GM18870 (cell line): ENCODE data around the gene UCN2.
"Not testable (repeated sequence)": the region's sequence is repeated elsewhere in the genome, so short reads cannot be mapped to it uniquely, and the experiment has no call there.

ENCODE experiments used
- ATAC-seq: cut with Tn5 transposase; IDR thresholded peaks from one replicate; pipeline ENCODE4 v1.9.1; 2021; ENCODE audit warnings: moderate library complexity; ENCODE audit not compliant: unreplicated experiment

The UCN2 gene

DNA sequence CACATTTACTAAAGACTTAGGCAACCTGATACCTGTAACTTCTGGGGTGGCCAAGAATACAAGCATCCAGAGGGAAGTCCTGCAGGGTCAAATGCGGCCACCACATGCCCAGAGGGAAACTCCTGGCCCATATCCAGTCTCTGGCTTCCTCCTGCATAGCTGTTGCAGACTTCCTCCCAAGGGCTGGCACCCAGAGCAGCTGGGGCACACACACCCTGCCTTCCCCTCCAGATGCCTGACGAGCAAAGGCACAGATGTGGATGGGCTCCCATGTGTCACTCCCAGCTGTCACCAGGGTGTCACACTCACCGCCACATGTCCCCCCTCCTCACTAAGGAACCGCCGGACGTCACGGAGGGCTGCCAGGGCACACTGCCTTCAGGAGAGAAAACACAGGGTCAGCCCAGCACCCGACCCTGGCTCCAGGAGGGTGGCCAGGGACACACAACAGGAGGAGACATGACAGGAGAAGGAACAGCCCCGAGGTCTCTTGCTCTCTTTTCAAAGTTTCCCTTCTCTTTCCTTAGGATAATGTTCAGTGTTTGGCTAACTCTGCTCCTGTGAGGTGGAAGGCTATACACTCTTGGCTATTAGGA, 20.2 kb downstream of the UCN2 start:
- no peak for ATAC-seq

DNA sequence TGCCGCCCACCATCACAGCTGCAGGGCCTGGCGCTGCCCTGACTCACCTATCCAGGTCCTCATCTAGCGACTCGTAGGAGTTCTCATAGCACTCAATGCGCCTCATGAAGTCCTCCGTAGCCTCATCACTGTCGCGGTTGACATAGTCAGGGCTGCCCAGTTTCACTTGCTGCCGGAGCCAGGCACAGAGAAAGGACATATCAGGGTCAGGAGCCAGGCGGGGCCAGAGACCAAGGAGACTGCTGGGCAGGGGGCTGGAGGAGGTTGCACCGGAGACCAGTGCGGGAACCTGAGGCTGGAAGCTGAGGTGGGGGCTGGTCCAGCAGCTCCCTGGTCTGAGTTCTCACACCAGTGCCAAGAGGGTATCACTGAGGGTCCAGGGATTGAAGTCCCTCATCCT, 25.1 kb downstream of the UCN2 start:
- ATAC-seq: no peak

DNA sequence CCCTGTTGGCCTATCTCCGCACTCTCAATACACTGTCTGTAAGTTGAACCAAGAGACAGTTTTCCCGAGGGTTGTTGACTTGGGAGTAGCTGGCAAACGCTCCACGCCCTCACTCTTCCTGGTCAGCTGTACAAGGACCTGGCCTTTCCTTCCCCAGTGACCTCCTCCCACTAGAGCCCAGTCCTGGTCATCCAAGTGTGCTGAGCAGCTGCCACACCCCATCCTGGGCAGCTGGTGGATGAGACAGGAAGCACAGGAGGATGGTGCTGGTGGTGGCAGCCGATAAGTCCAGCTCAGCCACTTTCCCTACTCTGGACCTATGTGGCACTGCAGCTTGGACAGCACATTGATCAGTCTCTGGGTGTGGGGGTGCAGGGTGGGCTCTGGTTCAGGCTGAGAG, 26.8 kb downstream of the UCN2 start:
- ATAC-seq: no peak

DNA sequence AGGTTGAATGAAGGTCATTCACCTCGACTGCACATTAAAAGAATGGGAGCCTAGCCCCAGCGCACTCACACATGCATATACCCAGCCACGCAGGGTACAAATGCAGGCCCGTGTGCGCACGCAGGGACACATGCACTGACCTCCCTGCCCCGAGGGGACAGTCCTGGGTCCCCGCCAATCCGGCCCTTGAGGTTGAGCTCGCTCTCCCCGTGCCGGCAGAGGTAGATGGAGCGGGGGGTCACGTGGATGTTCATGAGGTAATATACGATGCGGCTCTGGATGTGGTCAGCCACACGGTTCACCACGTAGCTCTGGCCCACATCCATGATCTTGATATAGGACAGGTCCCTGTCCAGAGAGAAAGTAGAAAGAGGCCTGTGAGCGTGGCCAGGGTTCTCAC, 27.5 kb downstream of the UCN2 start:
- no peak for ATAC-seq

DNA sequence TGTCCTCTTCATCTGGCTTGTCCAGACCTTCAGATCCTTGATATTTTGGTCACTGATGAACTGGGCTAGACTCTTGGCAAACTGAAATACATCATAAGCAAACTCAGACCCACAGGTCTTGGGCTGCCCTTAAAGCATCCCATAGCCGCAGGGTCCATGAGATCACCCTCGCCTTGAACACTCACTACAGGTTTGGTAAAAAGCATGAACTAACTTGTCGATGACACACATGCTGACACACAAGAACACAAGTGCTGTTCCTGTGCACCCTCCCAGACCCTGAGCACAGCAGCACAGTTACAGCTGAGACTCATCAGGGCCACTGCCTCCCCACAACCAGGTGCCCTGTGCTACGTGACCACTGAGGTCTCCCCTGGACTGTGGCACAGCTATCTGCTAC, 28.0 kb downstream of the UCN2 start:
- ATAC-seq: no peak

DNA sequence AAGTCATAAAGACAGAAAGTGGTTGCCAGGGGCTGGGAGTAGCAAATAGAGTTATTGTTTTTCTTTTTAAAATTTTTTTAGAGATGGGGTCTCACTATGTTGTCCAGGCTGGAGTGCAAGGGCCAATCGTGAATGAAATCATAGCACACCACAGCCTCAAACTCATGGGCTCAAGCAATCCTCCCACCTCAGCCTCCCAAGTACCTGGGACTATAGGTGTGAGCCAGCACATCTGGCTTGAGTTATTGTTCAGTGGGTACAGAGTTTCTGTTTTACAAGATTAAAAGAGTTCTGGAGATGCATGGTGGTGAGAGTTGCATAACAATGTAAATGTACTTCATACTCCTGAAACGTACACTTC, 30.6 kb downstream of the UCN2 start:
- ATAC-seq: no peak

DNA sequence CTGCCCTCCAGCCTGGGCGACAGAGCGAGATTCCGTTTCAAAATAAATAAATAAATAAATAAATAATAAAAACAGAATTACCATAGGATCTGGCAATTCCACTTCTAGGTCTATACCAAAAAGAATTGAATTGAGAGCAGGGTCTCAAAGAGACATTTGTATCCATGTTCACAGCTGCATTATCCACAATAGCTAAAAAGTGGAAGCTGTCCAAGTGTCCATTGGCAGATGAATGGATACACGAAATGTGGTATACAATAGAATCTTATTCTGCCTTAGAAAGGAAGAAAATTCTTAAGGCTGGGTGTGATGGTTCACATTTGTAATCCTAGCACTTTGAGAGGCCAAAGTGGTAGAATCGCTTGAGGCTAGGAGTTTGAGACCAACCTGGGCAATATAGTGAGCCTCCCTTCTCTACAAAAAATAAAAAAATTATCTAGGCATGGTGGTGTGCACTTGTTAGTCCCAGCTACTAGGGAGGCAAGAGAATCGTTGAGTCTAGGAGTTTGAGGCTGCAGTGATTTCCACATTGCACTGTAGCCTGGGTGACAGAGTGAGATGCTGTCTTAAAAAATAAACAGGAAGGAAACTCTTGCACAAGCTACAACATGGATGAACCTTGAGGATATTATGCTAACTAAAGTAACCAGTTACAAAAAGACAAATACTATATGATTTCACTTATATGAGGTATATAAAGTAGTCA, 31.2 kb downstream of the UCN2 start:
- ATAC-seq: no peak

DNA sequence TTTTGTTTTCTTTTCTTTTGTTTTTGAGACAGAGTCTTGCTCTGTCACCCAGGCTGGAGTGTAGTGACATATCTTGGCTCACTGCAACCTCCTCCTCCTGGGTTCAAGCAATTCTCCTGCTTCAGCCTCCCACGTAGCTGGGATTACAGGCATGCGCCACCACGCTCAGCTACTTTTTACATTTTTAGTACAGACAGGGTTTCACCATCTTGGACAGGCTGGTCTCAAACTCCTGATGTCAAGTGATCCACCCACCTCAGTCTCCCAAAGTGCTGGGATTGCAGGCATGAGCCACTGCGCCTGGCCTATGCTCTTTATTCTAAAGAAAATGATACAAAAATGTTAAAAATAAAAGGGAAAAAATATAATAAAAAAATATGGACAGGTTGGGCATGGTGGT, 32.9 kb downstream of the UCN2 start:
- not testable (repeated sequence) for ATAC-seq

DNA sequence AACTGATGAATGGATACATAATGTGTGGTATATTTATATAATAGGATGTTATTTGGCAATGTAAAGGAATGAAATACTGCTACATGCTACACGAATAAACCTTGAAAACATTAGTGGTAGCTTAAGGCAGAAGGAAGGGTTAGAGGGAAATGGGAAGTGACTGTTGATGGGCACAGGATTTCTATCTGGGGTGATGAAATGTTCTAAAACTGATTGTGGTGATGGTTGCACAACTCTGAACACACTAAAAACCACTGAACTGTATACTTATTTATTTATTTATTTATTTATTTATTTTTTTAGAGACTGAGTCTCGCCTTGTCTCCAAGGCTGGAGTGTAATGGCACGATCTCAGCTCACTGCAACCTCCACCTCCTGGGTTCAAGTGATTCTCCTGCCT, 34.8 kb downstream of the UCN2 start:
- ATAC-seq: no peak

DNA sequence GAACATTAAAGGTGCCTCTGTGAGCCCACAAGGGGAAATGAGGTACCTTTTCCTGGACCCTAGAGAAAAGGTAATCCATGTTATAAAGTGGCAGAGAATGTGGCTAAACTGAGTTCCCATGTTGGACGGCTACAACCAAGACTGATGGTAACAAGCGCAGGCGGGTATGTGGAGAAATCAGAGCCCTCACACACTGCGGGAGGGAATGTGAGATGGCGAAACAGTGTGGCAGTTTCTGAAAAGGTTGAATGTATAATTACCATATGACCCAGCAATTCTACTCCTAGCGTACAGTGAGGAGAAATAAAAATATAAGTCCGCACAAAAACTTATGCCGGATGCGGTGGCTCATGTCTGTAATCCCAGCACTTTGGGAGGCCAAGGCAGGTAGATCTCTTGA, 35.5 kb downstream of the UCN2 start:
- no peak for ATAC-seq

DNA sequence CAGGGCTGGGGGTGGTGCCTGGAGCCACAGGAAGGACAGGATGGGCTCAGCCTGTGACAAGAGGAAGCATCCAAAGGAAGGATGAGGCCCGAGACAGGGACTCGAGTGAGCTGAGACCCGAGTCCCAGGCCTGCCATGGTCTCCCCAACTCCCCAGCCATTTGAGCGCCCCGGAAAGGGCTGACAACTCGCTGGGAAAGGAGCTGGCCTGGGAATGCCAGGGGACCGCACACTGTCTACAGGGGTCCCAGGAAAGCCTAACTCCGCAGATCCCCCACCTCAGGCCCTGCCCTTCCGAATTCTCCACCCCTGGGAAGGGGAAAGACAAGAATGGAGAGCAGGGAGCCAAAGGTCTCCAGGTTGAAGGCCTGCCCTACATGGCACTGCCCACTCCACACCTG, 38.6 kb downstream of the UCN2 start:
- ATAC-seq: no peak

DNA sequence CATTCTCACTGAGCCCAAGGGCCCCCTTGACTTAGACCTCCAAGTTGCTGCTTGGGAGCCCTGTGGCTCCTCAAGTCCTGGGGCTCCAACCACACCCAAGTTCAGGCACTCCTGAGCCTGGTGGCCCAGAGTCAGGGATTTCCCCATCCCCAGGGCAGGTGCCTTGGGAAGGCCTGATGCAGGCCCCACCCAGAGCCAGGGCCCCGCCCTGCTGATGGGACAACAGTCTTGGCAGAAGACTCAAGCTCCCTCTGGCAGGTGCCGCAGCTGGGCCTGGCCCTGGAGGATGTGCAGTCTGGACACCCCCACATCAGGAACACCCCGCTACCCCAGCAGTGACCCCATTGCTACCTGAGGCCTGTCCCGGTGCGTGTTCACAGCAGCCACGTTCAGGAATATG, 41.9 kb downstream of the UCN2 start:
- no peak for ATAC-seq

DNA sequence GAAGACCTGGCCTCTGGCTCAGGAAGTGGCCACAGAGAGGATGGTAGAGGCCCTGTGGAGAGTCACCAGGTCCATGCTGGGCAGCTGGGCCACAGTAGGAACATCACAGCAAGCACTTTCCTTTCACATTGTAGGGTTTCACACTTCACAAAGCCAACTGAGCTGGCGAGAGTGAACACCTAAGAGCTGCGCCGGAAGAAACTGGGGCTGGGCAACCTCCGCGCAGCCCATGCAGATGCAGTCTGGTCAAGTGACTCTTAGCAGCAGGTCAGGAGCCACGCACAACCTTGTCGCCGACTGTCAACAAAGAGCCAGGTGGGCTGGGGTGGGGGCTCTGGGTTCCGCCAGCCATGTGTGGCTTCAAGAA, 44.3 kb downstream of the UCN2 start:
- ATAC-seq: no peak

DNA sequence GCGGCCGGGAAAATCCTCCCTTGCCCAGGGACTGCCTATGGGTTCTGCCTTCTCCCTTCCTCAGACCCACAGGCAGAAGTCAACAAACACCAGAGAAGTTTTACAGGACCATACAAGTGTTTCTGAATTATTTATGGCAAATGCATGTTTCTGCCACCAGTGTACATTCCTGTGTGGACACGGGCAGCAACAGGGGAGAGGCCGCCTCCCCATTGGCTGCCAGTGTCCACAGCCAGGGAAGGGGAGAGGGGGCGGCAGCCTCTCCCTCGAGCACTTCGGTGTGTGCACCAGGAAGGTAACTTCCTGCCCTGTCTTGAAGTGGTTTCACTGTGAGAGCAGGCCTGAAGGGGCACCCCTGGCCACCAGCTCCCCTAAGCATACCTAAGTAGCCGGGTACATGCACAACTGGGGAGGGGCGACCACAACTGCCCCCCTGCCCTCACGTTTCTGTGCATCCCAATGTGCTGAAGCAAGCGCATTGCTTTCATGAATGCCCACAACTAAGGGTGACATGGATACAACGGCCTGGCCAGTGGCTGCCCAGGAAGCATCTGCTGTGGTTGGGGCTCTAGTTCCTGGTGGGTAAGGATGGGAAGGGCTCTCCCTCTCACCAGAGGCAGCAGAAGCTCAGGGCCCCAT, 44.8 kb downstream of the UCN2 start:
- no peak for ATAC-seq

DNA sequence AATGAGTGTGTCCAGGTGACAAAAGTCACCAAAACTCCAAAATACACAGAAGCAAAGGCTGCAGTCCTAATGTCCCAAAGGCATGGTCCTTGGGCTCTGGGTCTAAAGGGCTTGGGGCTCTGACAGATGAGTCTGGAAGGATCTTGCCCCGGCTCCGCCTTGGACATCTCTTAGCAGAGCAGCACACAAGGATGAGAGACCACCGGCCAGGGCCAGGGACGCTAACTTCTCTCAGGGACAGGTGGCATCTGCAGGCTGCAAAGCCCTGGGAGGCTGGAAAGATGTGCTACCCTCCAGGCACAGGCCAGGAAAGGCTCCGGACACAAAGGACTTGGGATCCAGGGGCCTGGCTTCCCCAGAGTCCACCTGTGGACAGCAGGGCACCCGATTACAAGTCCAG, 45.5 kb downstream of the UCN2 start:
- ATAC-seq: no peak

DNA sequence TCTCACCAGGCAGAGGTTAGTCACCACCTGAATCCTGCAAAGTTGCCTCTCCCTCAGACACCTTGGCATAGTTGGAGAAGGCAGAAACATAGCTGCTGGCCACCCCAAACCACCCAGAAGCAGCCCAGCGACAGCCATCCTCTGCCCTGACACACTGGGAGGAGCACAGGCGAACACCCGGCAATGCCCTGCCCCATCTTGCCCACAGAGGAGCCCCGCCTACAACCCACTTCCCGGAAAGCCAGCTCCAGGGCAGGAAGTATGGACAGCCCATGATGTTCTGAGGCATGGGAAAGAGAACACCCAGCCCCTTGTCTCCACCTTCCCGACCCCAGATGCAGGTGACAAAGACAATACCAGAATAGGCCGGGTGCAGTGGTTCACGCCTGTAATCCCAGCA, 47.0 kb downstream of the UCN2 start:
- ATAC-seq: no peak

DNA sequence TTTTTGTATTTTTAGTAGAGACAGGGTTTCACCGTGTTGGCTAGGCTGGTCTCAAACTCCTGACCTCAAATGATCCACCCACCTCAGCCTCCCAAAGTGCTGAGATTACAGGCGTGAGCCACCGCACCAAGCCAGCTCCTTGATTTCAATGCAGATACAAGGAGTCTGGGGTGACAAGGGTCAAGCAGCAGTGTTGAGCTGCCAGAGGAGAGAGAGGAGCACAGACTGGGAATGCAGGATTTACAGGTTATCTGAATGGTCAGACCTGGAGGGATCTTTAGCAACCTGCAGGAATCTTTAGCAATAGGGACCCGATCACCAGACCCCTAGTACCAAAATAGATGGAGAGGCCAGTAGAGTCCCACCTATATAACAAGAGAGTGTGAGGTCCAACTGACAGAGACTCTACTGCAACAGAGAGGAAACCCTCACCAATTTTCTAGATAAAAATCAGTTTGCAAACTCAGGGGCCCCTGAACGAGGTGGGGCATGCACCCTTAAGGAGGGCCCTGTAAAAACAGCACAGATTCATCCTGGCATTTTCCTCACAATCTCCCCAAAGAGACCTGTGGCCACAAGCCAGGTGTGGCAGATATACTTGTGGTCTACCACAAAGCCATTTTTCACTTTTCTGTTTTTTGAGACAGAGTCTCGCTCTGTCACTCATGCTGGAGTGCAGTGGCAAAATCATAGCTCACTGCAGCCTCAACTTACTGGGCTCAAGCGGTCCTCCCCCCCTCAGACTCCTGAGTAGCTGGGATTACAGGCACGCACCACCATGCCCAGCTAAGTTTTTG, 49.0 kb downstream of the UCN2 start:
- no peak for ATAC-seq
